K562 (cell line): ENCODE data around the gene HAP1. TPM values are rescaled to one million over a fixed set of nuclear protein-coding genes. Genes with fewer than 3 reads are reported as not detected.

Experiments used
- ATAC-seq: fragments of 200-7000 bp; cut with Tn5 transposase; 3 replicates; pipeline ENCODE4 v1.9.1; 2020; ENCODE audit warnings: moderate library complexity
- BruUV-seq: library from RNA; stranded (reverse); fragments of 400-500 nt; replicated peaks from 2 replicates; lab custom pipeline; 2021; lab: Mats Ljungman, UMichigan
- CTCF ChIA-PET: fragments of 300-600 bp; formaldehyde crosslinking; extraction: SDS; loops from one replicate; lab custom pipeline; 2021; ENCODE audit warnings: low intra/inter-chr PET ratio; lab: Yijun Ruan, JAX
- POLR2A ChIA-PET: fragments of 300-600, 350-650 bp; sonication (Branson Sonifier 250); formaldehyde crosslinking; extraction: SDS; loops from one replicate; lab custom pipeline; 2021; ENCODE audit warnings: antibody characterized with exemption, inconsistent platforms; lab: Yijun Ruan, JAX
- DNase-seq, 4 experiments: peaks; one replicate each; pipeline versions ENCODE4 v3.0.0 to v3.0.0-alpha.2; 2011 to 2018; ENCODE audit warnings: low spot score in 3 of 4, mixed read lengths in 3 of 4; ENCODE audit errors: extremely low read depth in 1 of 4
- FAIRE-seq: peaks from 2 replicates; lab custom pipeline; 2011; peaks lifted over from hg19 to GRCh38; lab: Jason Lieb, UNC
- H2AFZ ChIP-seq: 2 replicates; pipeline ENCODE4 v1.6.0; 2011; ENCODE audit warnings: low read depth, low read length, control low read depth, inconsistent platforms
- H3K27ac ChIP-seq: fragments of 200-600 bp; 3 replicates; pipeline ENCODE4 v1.8.0; 2011; ENCODE audit warnings: low read depth, mild to moderate bottlenecking, control low read depth, inconsistent platforms, low read length, moderate library complexity, mixed read lengths; ENCODE audit errors: extremely low read depth
- H3K27me3 ChIP-seq, 2 experiments: fragments of 300-600 bp in 1 of 2; 2 replicates in 1 of 2; 3 replicates in 1 of 2; pipeline versions ENCODE4 v1.6.0 to v1.8.0; 2011; ENCODE audit warnings: inconsistent platforms in 2 of 2, low read length in 2 of 2, mild to moderate bottlenecking in 1 of 2, mixed read lengths in 1 of 2, moderate library complexity in 1 of 2; ENCODE audit not compliant: control insufficient read depth in 2 of 2, insufficient read depth in 2 of 2
- H3K36me3 ChIP-seq: fragments of 300-600 bp; 3 replicates; pipeline ENCODE4 v1.8.0; 2011; ENCODE audit warnings: mild to moderate bottlenecking, low read length, inconsistent platforms; ENCODE audit not compliant: control insufficient read depth, insufficient read depth
- H3K4me1 ChIP-seq, 2 experiments: fragments of 200-600 bp in 1 of 2; replicated peaks in 1 of 2; 2 replicates in 1 of 2; 3 replicates in 1 of 2; pipeline versions ENCODE4 v1.5.1 to v1.8.0; 2011; ENCODE audit warnings: inconsistent platforms in 2 of 2, low read length in 2 of 2, mild to moderate bottlenecking in 1 of 2, mixed read lengths in 1 of 2, moderate library complexity in 1 of 2; ENCODE audit not compliant: control insufficient read depth in 2 of 2, insufficient read depth in 2 of 2
- H3K4me2 ChIP-seq: 2 replicates; pipeline ENCODE4 v1.6.1; 2011; ENCODE audit warnings: low read length, control low read depth, inconsistent platforms, mixed read lengths; ENCODE audit not compliant: insufficient read depth
- H3K4me3 ChIP-seq: fragments of 200-600 bp; sonication (generic), shearing (Covaris generic); 2 replicates; pipeline ENCODE4 v1.5.1; 2016; ENCODE audit warnings: control low read depth, inconsistent platforms
- H3K79me2 ChIP-seq: fragments of 200-600 bp; 3 replicates; pipeline ENCODE4 v1.8.0; 2011; ENCODE audit warnings: low read length, inconsistent platforms; ENCODE audit not compliant: control insufficient read depth, insufficient read depth
- H3K9ac ChIP-seq, 2 experiments: 2 replicates each; pipeline versions ENCODE4 v1.6.0 to v1.6.1; 2011; ENCODE audit warnings: low read depth in 2 of 2, low read length in 2 of 2, control low read depth in 1 of 2, inconsistent platforms in 1 of 2, mild to moderate bottlenecking in 1 of 2, mixed read lengths in 1 of 2; ENCODE audit not compliant: insufficient read depth in 1 of 2
- H3K9me1 ChIP-seq: one replicate; pipeline ENCODE4 v1.6.0; 2011; ENCODE audit warnings: inconsistent platforms, mild to moderate bottlenecking, low read length, moderate library complexity; ENCODE audit not compliant: control insufficient read depth, insufficient read depth
- H3K9me3 ChIP-seq: replicated peaks from 2 replicates; pipeline ENCODE4 v1.5.1; 2011; ENCODE audit warnings: low read depth, low read length, inconsistent platforms; ENCODE audit not compliant: control insufficient read depth, insufficient read depth
- H4K20me1 ChIP-seq: replicated peaks from 2 replicates; pipeline ENCODE4 v1.6.1; 2011; ENCODE audit warnings: low read length, inconsistent platforms, mixed read lengths; ENCODE audit not compliant: control insufficient read depth, insufficient read depth
- ELF4 ChIP-seq: fragments of 450-650 bp; formaldehyde crosslinking; IDR thresholded peaks from 2 replicates; pipeline ENCODE4 v1.4.0; 2022; ENCODE audit warnings: missing genetic modification characterization
- MCM3 ChIP-seq: fragments of 450-650 bp; IDR thresholded peaks from 2 replicates; pipeline ENCODE4 v1.6.1; 2016
- PHB2 ChIP-seq: fragments of 450-650 bp; IDR thresholded peaks from 2 replicates; pipeline ENCODE4 v1.6.1; 2017; ENCODE audit warnings: low read depth
- PHTF2 ChIP-seq: fragments of 250-450 bp; sonication (Bioruptor Pico); IDR thresholded peaks from 2 replicates; pipeline ENCODE4 v1.5.0; 2021; ENCODE audit warnings: mild to moderate bottlenecking
- POLR2H ChIP-seq: IDR thresholded peaks from 2 replicates; pipeline ENCODE4 v1.6.1; 2016; ENCODE audit warnings: missing genetic modification characterization, low read depth, mild to moderate bottlenecking, control low read depth, missing compliant biosample characterization, moderate library complexity
- PURB ChIP-seq: sonication (generic); formaldehyde crosslinking; IDR thresholded peaks from 2 replicates; pipeline ENCODE4 v1.9.0; 2021; ENCODE audit warnings: low read depth, mild to moderate bottlenecking, missing genetic modification reagents
- STAG1 ChIP-seq: sonication (generic); formaldehyde crosslinking; IDR thresholded peaks from 2 replicates; pipeline ENCODE4 v1.5.0; 2020; ENCODE audit warnings: missing genetic modification reagents, borderline replicate concordance
- THAP7 ChIP-seq: fragments of 250-450 bp; sonication (Bioruptor Pico); IDR thresholded peaks from 2 replicates; pipeline ENCODE4 v1.5.0; 2021
- VEZF1 ChIP-seq: fragments of 200-800 bp; sonication (Bioruptor generic); IDR thresholded peaks from 2 replicates; pipeline ENCODE4 v1.6.1; 2017; ENCODE audit warnings: missing genetic modification characterization, missing compliant biosample characterization
- ZNF23 ChIP-seq: fragments of 250-450 bp; sonication (Bioruptor Pico); IDR thresholded peaks from 2 replicates; pipeline ENCODE4 v1.4.0; 2020; ENCODE audit warnings: mild to moderate bottlenecking
- ZNF584 ChIP-seq: fragments of 200-800 bp; sonication (Bioruptor generic); IDR thresholded peaks from 2 replicates; pipeline ENCODE4 v1.6.1; 2016; ENCODE audit warnings: low read depth, mild to moderate bottlenecking, missing genetic modification characterization, missing compliant biosample characterization
- ZNF696 ChIP-seq: fragments of 250-450 bp; sonication (Bioruptor Pico); conservative IDR thresholded peaks from 2 replicates; pipeline ENCODE4 v1.4.0; 2020; ENCODE audit warnings: mild to moderate bottlenecking, moderate library complexity
- WGBS: fragments of 100-300 bp; shearing (Covaris generic); methylation state at CpG from one replicate; pipeline ENCODE4 v1.1.6; 2016; ENCODE audit warnings: low coverage, mixed read lengths; ENCODE audit not compliant: insufficient coverage; ENCODE audit errors: missing lambda C conversion rate; 5-methylcytosine and 5-hydroxymethylcytosine counted together
- in situ Hi-C: fragments of 300-500 bp; cut with MboI; formaldehyde crosslinking; loops from 4 replicates; pipeline ENCODE4 v1.15.0; 2018; ENCODE audit warnings: inconsistent platforms, mixed read lengths
- intact Hi-C: fragments of 100-400 bp; cut with micrococcal nuclease; formaldehyde crosslinking; loops from 2 replicates; pipeline ENCODE4 v1.14.2; 2022
- polyA plus RNA-seq, 8 experiments: library from polyadenylated mRNA; depleted of rRNA in 4 of 8; stranded (reverse) in 5 of 8; unstranded in 3 of 8; fragments of >200 nt; fragmentation: Nextera tagmentation in 2 of 8; fragmentation: Illumina TruSeq in 1 of 8; extraction: Ambion mirVana in 2 of 8; extraction: Trizol in 1 of 8; gene quantifications; 2 replicates each; pipeline versions ENCODE4 v1.2.1 to v1.2.3, GENCODE V29; 2011 to 2014; ENCODE audit warnings: inconsistent platforms in 1 of 8, missing spikeins in 1 of 8
- total RNA-seq, 7 experiments: library from RNA; depleted of rRNA in 6 of 7; stranded (reverse); fragments of >200 nt in 6 of 7; fragmentation: Illumina TruSeq in 2 of 7; extraction: Trizol in 2 of 7; gene quantifications; 2 replicates each; pipeline versions ENCODE4 v1.2.1 to v1.2.3, GENCODE V29; 2011 to 2021; ENCODE audit warnings: low replicate concordance in 1 of 7

Gene HAP1
- total and polyA plus RNA-seq, 9 of the 15 experiments (the other 6 are each of a cell fraction or from before 2014, with no cell fraction given), result under 0.01 to 0.09 (median 0.04) TPM; not detected in 6

- Histone ChIP-seq H3K4me3 (no peak overlapping the region), H3K79me2 (no peaks in the 10 kb centered on the region), H3K9me3 (no peaks in the 10 kb centered on the region), H3K4me2 (no peak overlapping the region), H3K9me1 (peaks cover 6% of the 10 kb centered on the region), H3K4me1 (peaks cover 0 to 3% of the 10 kb centered on the region in 2 experiments; a peak in 2 of 5 replicates), H3K36me3 (peaks cover 24% of the 10 kb centered on the region; the same call in 2 of the 3 replicates), H3K27me3 (peaks cover 0 to 5% of the 10 kb centered on the region in 2 experiments; a peak in 1 of 5 replicates), H3K9ac (no peak overlapping the region), H4K20me1 (no peaks in the 10 kb centered on the region), H3K27ac (no peak overlapping the region), H2AFZ (no peak overlapping the region)
- ATAC-seq (no peak), DNase-seq (no peak), FAIRE-seq (no peak)
- TF ChIP-seq ZNF584 (CRISPR knock-in tag) (no peak), ZNF23 (no peak), STAG1 (CRISPR knock-in tag) (no peak), THAP7 (CRISPR knock-in tag) (no peak), PHB2 (no peak), PURB (CRISPR knock-in tag) (no peak), ZNF696 (CRISPR knock-in tag) (no peak), ELF4 (CRISPR knock-in tag) (no peak), MCM3 (no peak), PHTF2 (CRISPR knock-in tag) (no peak), POLR2H (no peak), VEZF1 (CRISPR knock-in tag) (no peak)
- ChIA-PET POLR2A (interaction anchor here (0.8 to 1.9 kb wide), 6 partner anchors 10 to 187 kb away, joined by 3 to 5 read pairs (median 4); partner anchors contain the start of genes EIF1 and KLHL11), CTCF (no interaction called here)
- 29% methylated on average over 4 of the region's 4 CpGs for WGBS
- in situ Hi-C loops, result no loop called here
- intact Hi-C loops, result no loop called here
- BruUV-seq, result no TSS peak
Measured at GRCh38 chr17:41750862-41751261, 16.4 kb upstream of the HAP1 start.
